Measurements from ENCODE around the gene GCFC2. TPM values are rescaled to one million over a fixed set of nuclear protein-coding genes. Genes with fewer than 3 reads are reported as not detected.
A peak's percentile ranks its signal among the peaks of the same experiment; 100 is the strongest.

GCFC2 gene
- total RNA-seq, 1 experiment from 2014 or later = 20.1 TPM

DNA sequence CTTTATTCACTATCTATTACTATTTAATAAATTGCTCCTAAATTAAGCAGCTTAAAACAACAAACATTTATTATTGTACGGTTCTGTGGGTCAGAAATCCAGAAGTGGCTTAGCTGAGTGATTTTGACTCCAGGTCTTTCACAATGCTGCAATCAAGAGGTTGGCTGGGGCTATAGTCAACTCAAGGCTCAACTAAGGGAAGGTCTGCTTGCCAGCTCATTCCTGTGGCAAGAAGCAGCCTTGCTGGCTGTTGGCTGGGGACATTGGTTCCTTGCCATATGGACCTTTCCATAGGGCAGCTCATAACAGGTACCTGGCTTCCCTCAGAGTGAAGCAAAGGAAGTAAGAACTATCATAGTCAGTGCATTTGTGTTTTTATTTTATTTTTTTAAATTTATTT, 69.1 kb downstream of the GCFC2 start (continued):
- TF ChIP-seq POLR2A (IDR thresholded peaks at IDR 0.05; ENCODE audit: borderline replicate concordance, extremely low read depth, insufficient read depth, insufficient read length) = no peak

DNA sequence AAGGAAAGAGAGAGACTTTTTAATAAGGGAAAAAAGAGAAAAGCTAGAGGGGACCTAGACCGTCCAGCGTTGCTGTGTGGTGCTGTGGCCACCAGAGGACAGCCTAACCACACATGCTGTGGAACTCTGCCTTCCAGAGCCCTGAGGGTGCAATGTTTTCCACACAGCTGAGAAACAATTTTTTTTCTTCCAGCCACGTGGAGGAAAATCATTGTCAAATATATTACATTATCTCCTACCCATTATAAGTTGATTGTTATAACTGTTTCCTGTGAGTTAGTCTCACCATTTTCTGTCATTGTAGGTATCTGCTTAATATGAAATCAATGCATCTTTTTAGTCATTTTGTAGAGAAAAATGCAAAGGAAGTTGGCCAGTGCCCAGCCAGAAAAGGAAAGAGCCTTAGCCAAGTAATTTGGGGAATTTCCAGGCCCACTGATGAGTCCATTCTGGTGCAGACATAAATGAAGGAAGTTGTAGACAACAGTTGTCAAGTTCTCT, 70.0 kb downstream of the GCFC2 start:
- intact Hi-C loops (cut with micrococcal nuclease) = loop anchor here (1.0 to 2.0 kb wide), 2 partner anchors 37 to 76 kb away; no protein-coding TSS in a partner anchor
- Histone ChIP-seq H3K79me2 (ENCODE audit: insufficient read depth, low read length) (no peaks in the 10 kb centered on the region), H3K27ac (ENCODE audit: low read depth, low read length) (no peak overlapping the region), H4K20me1 (ENCODE audit: insufficient read depth) (no peaks in the 10 kb centered on the region), H3K9ac (ENCODE audit: low read length) (no peak overlapping the region), H3K36me3 (ENCODE audit: control insufficient read depth in 1 of 2, insufficient read depth in 2 of 2, low read length in 2 of 2) (no peaks in the 10 kb centered on the region), H3K9me2 (ENCODE audit: insufficient read depth) (no peaks in the 10 kb centered on the region), H3K9me3 (ENCODE audit: control insufficient read depth in 1 of 2, insufficient read depth in 1 of 2, low read depth in 1 of 2, low read length in 2 of 2) (no peaks in the 10 kb centered on the region), H3K4me2 (ENCODE audit: low read length) (no peak overlapping the region), H3K4me1 (ENCODE audit: control insufficient read depth in 1 of 2, insufficient read depth in 2 of 2, low read length in 2 of 2) (peaks cover under 1 to 5% of the 10 kb centered on the region in 2 experiments; a peak in 2 of 4 replicates), H3K4me3 (replicated peaks in 1 of 2; ENCODE audit: low read depth in 1 of 2, low read length in 2 of 2) (no peak overlapping the region), H2AFZ (ENCODE audit: low read depth, low read length, poor library complexity, severe bottlenecking) (peak overlapping the region; percentile 58), H3K27me3 (ENCODE audit: insufficient read depth, low read length) (peaks cover 28% of the 10 kb centered on the region; the same call in 1 of the 2 replicates)
- DNase-seq (ENCODE audit: low read depth, low spot score) = peak; percentile 40
- ChIA-PET CTCF (interaction anchor here (0.6 to 3.0 kb wide), 9 partner anchors 11 to 1108 kb away, joined by 3 to 32 read pairs (median 5); no protein-coding TSS in a partner anchor), RAD21 (ENCODE audit: low non-redundant PET in 1 of 2, low total read pairs in 2 of 2, uncharacterized antibody in 2 of 2, unreplicated experiment in 2 of 2) (interaction anchor here (1.1 to 2.1 kb wide), 2 partner anchors 36 to 75 kb away, joined by 5 to 11 read pairs; no protein-coding TSS in a partner anchor), POLR2A (no interaction called here)
- BruUV-seq (replicated peaks) = no TSS peak
- peak; percentile 98 for ATAC-seq
- TF ChIP-seq ZNF274 (IDR thresholded peaks at IDR 0.05; ENCODE audit: low read depth, low read length) (no peak), SRF (IDR thresholded peaks at IDR 0.05; ENCODE audit: low read depth) (no peak), CBX3 (IDR thresholded peaks at IDR 0.05; ENCODE audit: low read depth) (no peak), POLR2A (IDR thresholded peaks at IDR 0.05; ENCODE audit: borderline replicate concordance, extremely low read depth, insufficient read depth, insufficient read length) (no peak), POLR2AphosphoS5 (IDR thresholded peaks at IDR 0.05; ENCODE audit: low read depth, low read length) (no peak), SP1 (IDR thresholded peaks at IDR 0.05; ENCODE audit: low read depth) (no peak), EZH2 (IDR thresholded peaks at IDR 0.05) (no peak), ZFX (IDR thresholded peaks at IDR 0.05) (no peak), EZH2phosphoT487 (IDR thresholded peaks at IDR 0.05; ENCODE audit: borderline replicate concordance) (no peak), YY1 (IDR thresholded peaks at IDR 0.05; ENCODE audit: extremely low read depth, insufficient replicate concordance, low read depth, low read length) (no peak), EGR1 (IDR thresholded peaks at IDR 0.05; ENCODE audit: low read depth) (no peak), ELF1 (IDR thresholded peaks at IDR 0.05; ENCODE audit: borderline replicate concordance, low read depth) (no peak), SIN3A (IDR thresholded peaks at IDR 0.05; ENCODE audit: low read depth) (no peak), FOSL1 (IDR thresholded peaks at IDR 0.05; ENCODE audit: low read depth) (no peak)
- TF ChIP-seq, protein P1, sequence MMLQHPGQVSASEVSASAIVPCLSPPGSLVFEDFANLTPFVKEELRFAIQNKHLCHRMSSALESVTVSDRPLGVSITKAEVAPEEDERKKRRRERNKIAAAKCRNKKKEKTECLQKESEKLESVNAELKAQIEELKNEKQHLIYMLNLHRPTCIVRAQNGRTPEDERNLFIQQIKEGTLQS (IDR thresholded peaks at IDR 0.05) = no peak
- TF ChIP-seq, protein P2, sequence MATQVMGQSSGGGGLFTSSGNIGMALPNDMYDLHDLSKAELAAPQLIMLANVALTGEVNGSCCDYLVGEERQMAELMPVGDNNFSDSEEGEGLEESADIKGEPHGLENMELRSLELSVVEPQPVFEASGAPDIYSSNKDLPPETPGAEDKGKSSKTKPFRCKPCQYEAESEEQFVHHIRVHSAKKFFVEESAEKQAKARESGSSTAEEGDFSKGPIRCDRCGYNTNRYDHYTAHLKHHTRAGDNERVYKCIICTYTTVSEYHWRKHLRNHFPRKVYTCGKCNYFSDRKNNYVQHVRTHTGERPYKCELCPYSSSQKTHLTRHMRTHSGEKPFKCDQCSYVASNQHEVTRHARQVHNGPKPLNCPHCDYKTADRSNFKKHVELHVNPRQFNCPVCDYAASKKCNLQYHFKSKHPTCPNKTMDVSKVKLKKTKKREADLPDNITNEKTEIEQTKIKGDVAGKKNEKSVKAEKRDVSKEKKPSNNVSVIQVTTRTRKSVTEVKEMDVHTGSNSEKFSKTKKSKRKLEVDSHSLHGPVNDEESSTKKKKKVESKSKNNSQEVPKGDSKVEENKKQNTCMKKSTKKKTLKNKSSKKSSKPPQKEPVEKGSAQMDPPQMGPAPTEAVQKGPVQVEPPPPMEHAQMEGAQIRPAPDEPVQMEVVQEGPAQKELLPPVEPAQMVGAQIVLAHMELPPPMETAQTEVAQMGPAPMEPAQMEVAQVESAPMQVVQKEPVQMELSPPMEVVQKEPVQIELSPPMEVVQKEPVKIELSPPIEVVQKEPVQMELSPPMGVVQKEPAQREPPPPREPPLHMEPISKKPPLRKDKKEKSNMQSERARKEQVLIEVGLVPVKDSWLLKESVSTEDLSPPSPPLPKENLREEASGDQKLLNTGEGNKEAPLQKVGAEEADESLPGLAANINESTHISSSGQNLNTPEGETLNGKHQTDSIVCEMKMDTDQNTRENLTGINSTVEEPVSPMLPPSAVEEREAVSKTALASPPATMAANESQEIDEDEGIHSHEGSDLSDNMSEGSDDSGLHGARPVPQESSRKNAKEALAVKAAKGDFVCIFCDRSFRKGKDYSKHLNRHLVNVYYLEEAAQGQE (IDR thresholded peaks at IDR 0.05; ENCODE audit: low read depth) = no peak
- TF ChIP-seq, protein P3, sequence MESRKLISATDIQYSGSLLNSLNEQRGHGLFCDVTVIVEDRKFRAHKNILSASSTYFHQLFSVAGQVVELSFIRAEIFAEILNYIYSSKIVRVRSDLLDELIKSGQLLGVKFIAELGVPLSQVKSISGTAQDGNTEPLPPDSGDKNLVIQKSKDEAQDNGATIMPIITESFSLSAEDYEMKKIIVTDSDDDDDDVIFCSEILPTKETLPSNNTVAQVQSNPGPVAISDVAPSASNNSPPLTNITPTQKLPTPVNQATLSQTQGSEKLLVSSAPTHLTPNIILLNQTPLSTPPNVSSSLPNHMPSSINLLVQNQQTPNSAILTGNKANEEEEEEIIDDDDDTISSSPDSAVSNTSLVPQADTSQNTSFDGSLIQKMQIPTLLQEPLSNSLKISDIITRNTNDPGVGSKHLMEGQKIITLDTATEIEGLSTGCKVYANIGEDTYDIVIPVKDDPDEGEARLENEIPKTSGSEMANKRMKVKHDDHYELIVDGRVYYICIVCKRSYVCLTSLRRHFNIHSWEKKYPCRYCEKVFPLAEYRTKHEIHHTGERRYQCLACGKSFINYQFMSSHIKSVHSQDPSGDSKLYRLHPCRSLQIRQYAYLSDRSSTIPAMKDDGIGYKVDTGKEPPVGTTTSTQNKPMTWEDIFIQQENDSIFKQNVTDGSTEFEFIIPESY (IDR thresholded peaks at IDR 0.05; ENCODE audit: extremely low read depth, insufficient replicate concordance, low read length) = no peak
- TF ChIP-seq, protein P4, sequence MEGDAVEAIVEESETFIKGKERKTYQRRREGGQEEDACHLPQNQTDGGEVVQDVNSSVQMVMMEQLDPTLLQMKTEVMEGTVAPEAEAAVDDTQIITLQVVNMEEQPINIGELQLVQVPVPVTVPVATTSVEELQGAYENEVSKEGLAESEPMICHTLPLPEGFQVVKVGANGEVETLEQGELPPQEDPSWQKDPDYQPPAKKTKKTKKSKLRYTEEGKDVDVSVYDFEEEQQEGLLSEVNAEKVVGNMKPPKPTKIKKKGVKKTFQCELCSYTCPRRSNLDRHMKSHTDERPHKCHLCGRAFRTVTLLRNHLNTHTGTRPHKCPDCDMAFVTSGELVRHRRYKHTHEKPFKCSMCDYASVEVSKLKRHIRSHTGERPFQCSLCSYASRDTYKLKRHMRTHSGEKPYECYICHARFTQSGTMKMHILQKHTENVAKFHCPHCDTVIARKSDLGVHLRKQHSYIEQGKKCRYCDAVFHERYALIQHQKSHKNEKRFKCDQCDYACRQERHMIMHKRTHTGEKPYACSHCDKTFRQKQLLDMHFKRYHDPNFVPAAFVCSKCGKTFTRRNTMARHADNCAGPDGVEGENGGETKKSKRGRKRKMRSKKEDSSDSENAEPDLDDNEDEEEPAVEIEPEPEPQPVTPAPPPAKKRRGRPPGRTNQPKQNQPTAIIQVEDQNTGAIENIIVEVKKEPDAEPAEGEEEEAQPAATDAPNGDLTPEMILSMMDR (IDR thresholded peaks at IDR 0.05 in 2 of 3, conservative IDR thresholded peaks at IDR 0.05 in 1 of 3; ENCODE audit: borderline replicate concordance in 1 of 3, insufficient read depth in 1 of 3, low read depth in 2 of 3, low read length in 2 of 3) = peak; percentile 78 to 98 (median 98)

Data from HCT116 (cell line).